Uterus (tissue), 4 donors: Measurements from ENCODE around the gene DDOST. TPM values are rescaled to one million over a fixed set of nuclear protein-coding genes. Genes with fewer than 3 reads are reported as not detected.
"Not testable (repeated sequence)": the region's sequence is repeated elsewhere in the genome, so short reads cannot be mapped to it uniquely, and the experiment has no call there.

Source experiments
- DNase-seq, 2 donors: peaks; one replicate each; pipeline ENCODE4 v3.0.0-alpha.2; 2019 to 2020
- H3K27ac ChIP-seq, 2 donors: fragments of 200-600 bp; sonication (generic); 1 replicate in 1 of 2; 2 replicates in 1 of 2; pipeline ENCODE4 v1.5.1; 2016 to 2018
- H3K27me3 ChIP-seq, 2 donors: fragments of 200-600 bp; sonication (generic); one replicate each; pipeline ENCODE4 v1.5.1; 2018 to 2019; ENCODE audit warnings: control low read depth in 1 of 2
- H3K36me3 ChIP-seq, 2 donors: fragments of 200-600 bp; sonication (generic); one replicate each; pipeline ENCODE4 v1.5.1; 2019; ENCODE audit warnings: control low read depth in 1 of 2
- H3K4me1 ChIP-seq, 2 donors: fragments of 200-600 bp; sonication (generic); one replicate each; pipeline ENCODE4 v1.5.1; 2018 to 2019; ENCODE audit warnings: control low read depth in 1 of 2
- H3K4me3 ChIP-seq, 2 donors: fragments of 200-600 bp; sonication (generic); 1 replicate in 1 of 2; 2 replicates in 1 of 2; pipeline ENCODE4 v1.5.1; 2018 to 2019; ENCODE audit warnings: mild to moderate bottlenecking in 1 of 2
- H3K9me3 ChIP-seq, 2 donors: fragments of 200-600 bp; sonication (generic); one replicate each; pipeline ENCODE4 v1.5.1; 2019; ENCODE audit warnings: control low read depth in 1 of 2
- CTCF ChIP-seq, 4 experiments: fragments of 200-600 bp in 2 of 4; fragments of 450-650 bp in 2 of 4; sonication (generic) in 2 of 4; IDR thresholded peaks; one replicate each; pipeline ENCODE4 v1.5.1; 2016 to 2019; ENCODE audit warnings: antibody characterized with exemption in 4 of 4, mild to moderate bottlenecking in 2 of 4, moderate library complexity in 1 of 4
- POLR2A ChIP-seq, 2 donors: fragments of 450-650 bp; IDR thresholded peaks; one replicate each; pipeline ENCODE4 v1.6.1; 2016; ENCODE audit warnings: antibody characterized with exemption in 2 of 2, mild to moderate bottlenecking in 1 of 2, moderate library complexity in 1 of 2
- intact Hi-C: fragments of 100-400 bp; cut with DNase I; formaldehyde crosslinking; loops from one replicate; pipeline ENCODE4 v1.15.1; 2023; ENCODE audit warnings: low total_unique reads
- total RNA-seq, 4 donors: library from RNA; depleted of rRNA in 3 of 4; stranded (reverse); fragments of >200 nt in 3 of 4; gene quantifications; one replicate each; pipeline versions ENCODE4 v1.1.0 to v1.2.4, GENCODE V29; 2014 to 2023
- donor health status: DM: yes; HTN: yes; CAD: no.

Gene DDOST
- total RNA-seq, 4 donors from 2014 or later, result 101 to 236 (median 123) TPM

GRCh38 chr1:20681999-20682398, 20.8 kb upstream of the DDOST start:
- TF ChIP-seq POLR2A (IDR thresholded peaks at IDR 0.05), result no peak
- no peak for TF ChIP-seq CTCF (IDR thresholded peaks at IDR 0.05)
- H3K4me3 ChIP-seq, result no peak overlapping the region
- no peaks in the 10 kb centered on the region for H3K36me3 ChIP-seq
- no peaks in the 10 kb centered on the region for H3K9me3 ChIP-seq
- no peak for DNase-seq
- no peak overlapping the region for H3K27ac ChIP-seq
- intact Hi-C loops, result no loop called here
- H3K4me1 ChIP-seq, result no peaks in the 10 kb centered on the region
- no peaks in the 10 kb centered on the region for H3K27me3 ChIP-seq

- no peaks in the 10 kb centered on the region for H3K27me3 ChIP-seq
- no peak overlapping the region for H3K4me3 ChIP-seq
- TF ChIP-seq POLR2A (IDR thresholded peaks at IDR 0.05) (no peak), CTCF (IDR thresholded peaks at IDR 0.05) (no peak)
- intact Hi-C loops, result no loop called here
- H3K9me3 ChIP-seq, result no peaks in the 10 kb centered on the region
- no peak overlapping the region for H3K27ac ChIP-seq
- no peaks in the 10 kb centered on the region for H3K4me1 ChIP-seq
- no peak for DNase-seq
- no peaks in the 10 kb centered on the region for H3K36me3 ChIP-seq
These were observed 19.1 kb upstream of the DDOST start for GRCh38 chr1:20680269-20680668.

- intact Hi-C loops, result no loop called here
- no peaks in the 10 kb centered on the region for H3K36me3 ChIP-seq
- no peak overlapping the region for H3K27ac ChIP-seq
- no peak overlapping the region for H3K4me3 ChIP-seq
- TF ChIP-seq POLR2A (IDR thresholded peaks at IDR 0.05) (no peak), CTCF (IDR thresholded peaks at IDR 0.05) (no peak)
- DNase-seq, result no peak
- no peaks in the 10 kb centered on the region for H3K27me3 ChIP-seq
- no peaks in the 10 kb centered on the region for H3K4me1 ChIP-seq
- no peaks in the 10 kb centered on the region for H3K9me3 ChIP-seq
These were observed 17.4 kb upstream of the DDOST start for GRCh38 chr1:20678599-20678998.

GRCh38 chr1:20673626-20674025, 12.5 kb upstream of the DDOST start:
- DNase-seq, H3K27ac ChIP-seq, H3K4me3 ChIP-seq, intact Hi-C loops, H3K36me3 ChIP-seq, H3K27me3 ChIP-seq, H3K4me1 ChIP-seq, H3K9me3 ChIP-seq: not testable (repeated sequence)

- Histone ChIP-seq H3K27me3 (no peaks in the 10 kb centered on the region), H3K4me1 (no peaks in the 10 kb centered on the region), H3K27ac (no peak overlapping the region), H3K9me3 (no peaks in the 10 kb centered on the region), H3K36me3 (no peaks in the 10 kb centered on the region), H3K4me3 (no peak overlapping the region)
- no peak for TF ChIP-seq CTCF (IDR thresholded peaks at IDR 0.05)
- TF ChIP-seq POLR2A (IDR thresholded peaks at IDR 0.05), result no peak
- DNase-seq, result no peak
- intact Hi-C loops, result no loop called here
These were observed 11.1 kb upstream of the DDOST start for GRCh38 chr1:20672265-20672632.

GRCh38 chr1:20670936-20671335, 9.8 kb upstream of the DDOST start:
- intact Hi-C loops, result no loop called here
- Histone ChIP-seq H3K4me1 (no peaks in the 10 kb centered on the region), H3K9me3 (no peaks in the 10 kb centered on the region), H3K27ac (no peak overlapping the region), H3K27me3 (no peaks in the 10 kb centered on the region), H3K36me3 (no peaks in the 10 kb centered on the region), H3K4me3 (no peak overlapping the region)
- no peak for DNase-seq
- TF ChIP-seq POLR2A (IDR thresholded peaks at IDR 0.05) (no peak), CTCF (IDR thresholded peaks at IDR 0.05) (no peak)
